Measurements from ENCODE around the gene CDX2. TPM values are rescaled to one million over a fixed set of nuclear protein-coding genes. Genes with fewer than 3 reads are reported as not detected.

Gene CDX2
- total RNA-seq, 1 donor from 2014 or later = not detected

DNA sequence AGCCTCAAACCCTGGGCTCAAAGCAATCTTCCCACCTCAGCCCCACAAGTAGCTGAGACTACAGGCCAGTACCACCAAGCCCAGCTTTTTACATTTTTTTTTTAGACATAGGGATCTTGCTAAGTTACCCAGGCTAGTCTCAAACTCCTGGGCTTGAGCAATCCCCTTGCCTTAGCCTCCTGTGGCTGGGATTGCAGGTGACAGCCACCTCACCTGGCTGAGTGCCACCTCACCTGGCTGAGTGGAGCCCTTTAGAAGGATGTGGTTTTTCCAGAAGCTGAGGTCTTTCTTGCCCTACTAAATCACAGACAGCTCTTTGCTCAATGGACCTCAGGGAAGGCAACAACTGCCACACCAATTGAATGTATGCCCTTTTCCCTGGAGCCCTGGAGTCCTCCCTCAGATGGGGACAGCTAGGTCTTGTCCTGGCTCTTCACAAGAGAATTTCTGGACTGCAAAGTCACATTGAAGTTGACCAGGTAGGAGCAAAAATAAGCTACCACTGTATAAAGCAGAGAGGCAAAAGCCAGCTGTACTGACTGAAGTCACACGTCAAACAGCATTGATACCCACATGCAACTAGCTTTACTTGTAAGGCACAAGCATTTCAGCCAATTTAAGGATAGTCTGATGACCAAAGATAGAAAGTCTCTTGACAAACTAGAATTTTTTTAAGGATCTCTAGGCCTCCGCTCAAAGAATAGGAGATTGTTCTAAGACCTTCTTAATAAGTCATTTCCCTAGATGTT, 35.4 kb downstream of the CDX2 start:
- DNase-seq (ENCODE audit: extremely low read depth, low read depth, low spot score) = no peak

DNA sequence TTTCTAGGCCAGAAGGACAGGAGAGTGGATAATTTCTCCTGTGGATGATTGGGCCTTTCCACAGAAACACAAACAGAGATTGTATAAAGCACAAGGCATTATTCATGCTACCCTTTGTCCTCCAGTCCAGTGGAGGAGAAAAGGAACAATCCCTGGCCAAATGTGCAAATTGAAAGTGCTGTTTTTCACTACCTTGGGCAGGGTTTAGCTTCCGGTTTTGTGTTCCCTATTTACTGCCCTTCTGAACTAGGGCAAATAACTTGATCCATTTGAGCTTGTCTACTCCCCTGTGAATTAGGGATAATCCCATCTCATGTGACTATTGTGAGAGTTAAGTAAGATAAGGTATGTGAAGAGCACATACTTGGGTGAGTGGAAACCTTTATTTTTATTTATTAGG, 36.0 kb downstream of the CDX2 start:
- DNase-seq (ENCODE audit: extremely low read depth, low read depth, low spot score) = no peak

DNA sequence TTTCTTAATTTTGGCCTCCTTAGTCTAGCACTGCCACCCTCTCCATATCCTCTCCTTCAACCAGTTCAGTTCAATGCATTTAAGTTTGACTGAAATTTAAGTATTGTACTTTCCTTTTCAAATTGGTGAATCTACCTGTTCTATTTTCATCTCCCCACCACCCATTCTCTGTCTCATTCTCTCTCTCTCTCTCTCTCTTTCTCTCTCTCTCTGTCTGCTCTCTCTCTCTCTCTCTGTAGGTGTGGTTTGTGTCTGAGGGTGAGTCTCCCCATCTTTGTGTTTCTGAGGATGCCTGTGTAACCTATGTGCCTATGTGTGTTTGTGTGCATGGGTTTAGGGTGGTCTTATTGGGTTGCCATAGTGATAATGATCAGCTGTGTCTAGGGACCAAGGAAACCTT, 39.2 kb downstream of the CDX2 start:
- DNase-seq (ENCODE audit: extremely low read depth, low read depth, low spot score) = no peak

DNA sequence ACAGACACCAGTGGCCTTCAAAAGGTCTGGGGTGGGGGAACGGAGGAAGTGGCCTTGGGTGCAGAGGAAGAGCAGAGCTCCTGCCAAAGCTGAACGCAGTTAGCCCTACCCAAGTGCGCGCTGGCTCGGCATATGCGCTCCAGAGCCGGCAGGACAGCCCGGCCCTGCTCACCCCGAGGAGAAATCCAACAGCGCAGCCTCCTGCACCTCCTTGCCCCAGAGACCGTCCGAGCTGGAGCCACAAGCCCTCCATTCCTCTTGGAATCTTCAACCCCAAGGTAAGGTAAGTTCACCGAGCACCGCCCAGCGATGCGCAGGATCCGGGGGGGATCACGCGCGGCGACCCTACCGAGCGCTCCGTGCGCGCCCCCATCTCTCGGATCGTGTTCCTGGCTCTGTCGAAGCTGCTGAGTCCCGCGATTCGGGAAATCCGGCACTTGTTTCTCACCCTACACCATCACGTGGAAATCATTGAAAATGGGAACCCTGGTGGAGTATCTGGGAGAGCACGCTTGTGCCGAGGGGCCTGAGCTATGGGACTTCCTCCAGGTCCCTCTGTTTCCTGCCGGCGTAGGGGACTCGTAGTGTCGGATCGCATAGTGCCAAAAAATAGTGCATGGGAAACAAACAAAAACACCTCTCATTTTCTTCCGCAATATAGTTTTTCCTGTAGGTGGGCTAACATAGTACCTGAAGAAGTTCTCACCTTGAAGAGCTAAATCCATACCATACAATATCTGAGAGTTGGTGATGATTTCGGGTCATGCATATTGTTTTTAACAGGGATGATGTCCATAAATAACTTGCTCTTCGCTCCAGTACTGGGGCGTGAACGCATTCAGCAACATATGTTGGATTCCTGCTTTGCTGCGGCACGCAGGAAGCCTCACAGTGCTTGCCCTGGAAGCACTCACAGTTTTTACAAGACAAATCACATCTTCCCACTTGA, 40.0 kb downstream of the CDX2 start:
- no peak for DNase-seq (ENCODE audit: extremely low read depth, low read depth, low spot score)

DNA sequence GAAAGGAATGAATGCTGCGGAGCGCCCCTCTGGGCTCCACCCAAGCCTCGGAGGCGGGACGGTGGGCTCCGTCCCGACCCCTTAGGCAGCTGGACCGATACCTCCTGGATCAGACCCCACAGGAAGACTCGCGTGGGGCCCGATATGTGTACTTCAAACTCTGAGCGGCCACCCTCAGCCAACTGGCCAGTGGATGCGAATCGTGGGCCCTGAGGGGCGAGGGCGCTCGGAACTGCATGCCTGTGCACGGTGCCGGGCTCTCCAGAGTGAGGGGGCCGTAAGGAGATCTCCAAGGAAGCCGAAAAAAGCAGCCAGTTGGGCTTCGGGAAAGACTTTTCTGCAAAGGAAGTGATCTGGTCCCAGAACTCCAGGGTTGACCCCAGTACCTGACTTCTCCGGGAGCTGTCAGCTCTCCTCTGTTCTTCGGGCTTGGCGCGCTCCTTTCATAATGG, 40.7 kb downstream of the CDX2 start:
- no peak for DNase-seq (ENCODE audit: extremely low read depth, low read depth, low spot score)

DNA sequence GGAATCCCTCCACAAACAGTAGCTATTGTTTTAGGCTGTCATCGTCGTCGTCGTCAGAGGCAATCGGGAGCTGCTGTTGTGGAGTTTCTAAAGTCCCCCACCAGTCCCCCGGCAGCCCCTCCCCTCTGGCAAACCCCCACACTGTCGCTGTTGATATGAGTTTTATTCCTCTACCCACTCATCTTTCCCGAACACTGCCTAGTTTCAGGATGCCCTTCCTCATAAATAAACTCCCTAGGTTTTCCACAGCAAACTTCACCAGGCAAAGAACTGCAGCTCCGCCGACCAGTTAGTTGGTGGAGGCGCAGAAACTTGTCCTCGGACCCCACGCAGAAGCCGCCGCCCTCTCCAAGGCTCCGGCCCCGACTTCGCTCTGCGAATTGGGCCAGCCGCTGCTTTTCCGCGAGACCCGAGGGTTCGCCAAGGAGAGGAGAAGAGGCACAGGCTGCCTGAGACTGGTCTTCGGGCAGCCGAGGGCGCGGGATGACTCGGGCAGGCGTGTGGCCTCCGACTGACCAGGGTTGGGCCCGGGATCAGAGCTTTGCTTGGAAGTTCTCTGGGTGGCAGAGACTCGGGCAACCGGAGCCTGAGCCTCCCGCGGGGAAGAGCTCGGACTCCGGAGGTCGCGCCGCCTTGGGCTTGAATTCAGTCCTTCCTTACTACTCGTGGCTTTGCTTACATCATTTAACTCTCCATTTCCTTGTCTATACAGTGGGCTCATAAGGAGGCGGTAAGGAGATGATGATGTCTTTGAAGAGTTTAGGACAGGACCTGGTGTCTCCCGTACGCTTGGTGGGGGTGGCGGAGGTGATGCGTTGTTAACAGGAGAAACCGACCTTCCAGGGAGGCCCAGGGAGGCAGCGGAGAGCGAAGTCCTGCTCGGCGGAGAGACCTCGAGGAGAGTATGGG, 41.4 kb downstream of the CDX2 start:
- DNase-seq (ENCODE audit: extremely low read depth, low read depth, low spot score) = no peak

DNA sequence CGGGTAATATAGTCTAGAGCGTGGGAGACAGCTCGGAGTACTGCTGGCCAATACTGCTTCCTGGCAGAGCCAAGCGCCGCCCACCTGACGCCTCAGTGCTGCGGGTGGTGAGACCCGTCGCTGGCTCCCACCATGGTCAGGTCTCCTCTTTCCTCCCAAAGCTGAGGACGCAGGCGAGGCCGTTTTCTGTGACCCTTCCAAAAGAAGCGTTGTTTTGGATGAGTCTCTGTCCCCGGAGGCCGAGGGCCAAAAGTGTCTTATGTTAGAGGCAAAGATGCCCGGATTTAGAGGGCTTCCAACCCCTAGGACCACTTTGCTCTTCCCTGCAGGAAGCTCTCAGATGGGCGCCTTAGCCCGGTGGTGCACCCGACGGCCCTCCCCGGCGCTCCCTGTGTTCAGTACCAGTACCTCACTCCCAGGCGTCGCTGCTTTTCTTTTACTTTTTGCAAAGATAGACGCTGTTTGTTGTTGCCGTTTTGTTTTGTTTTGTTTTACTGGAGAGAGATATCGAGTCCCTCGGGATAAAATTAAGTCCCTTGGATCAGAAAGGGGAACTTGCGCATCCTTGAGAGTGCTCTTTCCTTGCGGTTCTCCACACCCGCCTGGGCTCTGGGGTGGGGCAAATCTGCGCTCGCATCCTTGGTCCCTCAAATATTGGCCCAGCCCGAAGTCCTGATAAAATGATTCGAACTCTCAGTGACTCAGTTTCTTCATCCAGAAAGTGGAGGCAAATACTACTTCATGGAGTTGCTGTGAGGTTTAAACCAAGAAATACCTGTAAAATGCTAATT, 42.3 kb downstream of the CDX2 start:
- no peak for DNase-seq (ENCODE audit: extremely low read depth, low read depth, low spot score)

DNA sequence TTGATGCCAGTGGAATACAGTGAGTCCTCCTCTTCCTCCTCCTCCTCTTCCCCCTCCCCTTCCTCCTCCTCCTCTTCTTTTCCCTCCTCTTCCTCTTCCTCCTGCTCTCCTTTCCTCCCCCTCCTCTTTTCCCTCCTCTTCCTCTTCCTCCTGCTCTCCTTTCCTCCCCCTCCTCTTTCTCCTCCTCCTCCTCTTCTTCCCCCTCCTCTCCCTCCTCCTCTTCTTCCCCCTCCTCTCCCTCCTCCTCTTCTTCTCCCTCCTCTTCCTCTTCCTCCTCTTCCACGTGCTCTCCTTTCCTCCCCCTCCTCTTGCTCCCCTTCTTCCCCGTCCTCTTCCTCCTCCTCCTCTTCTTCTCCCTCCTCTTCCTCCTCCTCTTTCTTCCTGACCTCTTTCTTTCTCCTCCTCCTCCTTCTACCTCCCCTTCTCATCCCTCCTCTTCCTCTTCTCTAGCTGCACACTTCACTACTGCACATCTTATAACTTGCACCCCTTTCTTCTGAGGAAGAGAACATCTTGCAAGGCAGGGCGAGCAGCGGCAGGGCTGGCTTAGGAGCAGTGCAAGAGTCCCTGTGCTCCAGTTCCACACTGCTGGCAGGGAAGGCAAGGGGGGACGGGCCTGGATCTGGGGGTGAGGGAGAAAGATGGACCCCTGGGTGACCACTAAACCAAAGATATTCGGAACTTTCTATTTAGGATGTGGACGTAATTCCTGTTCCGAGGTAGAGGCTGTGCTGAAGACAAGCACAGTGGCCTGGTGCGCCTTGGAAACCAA, 43.7 kb downstream of the CDX2 start:
- DNase-seq (ENCODE audit: extremely low read depth, low read depth, low spot score) = no peak

DNA sequence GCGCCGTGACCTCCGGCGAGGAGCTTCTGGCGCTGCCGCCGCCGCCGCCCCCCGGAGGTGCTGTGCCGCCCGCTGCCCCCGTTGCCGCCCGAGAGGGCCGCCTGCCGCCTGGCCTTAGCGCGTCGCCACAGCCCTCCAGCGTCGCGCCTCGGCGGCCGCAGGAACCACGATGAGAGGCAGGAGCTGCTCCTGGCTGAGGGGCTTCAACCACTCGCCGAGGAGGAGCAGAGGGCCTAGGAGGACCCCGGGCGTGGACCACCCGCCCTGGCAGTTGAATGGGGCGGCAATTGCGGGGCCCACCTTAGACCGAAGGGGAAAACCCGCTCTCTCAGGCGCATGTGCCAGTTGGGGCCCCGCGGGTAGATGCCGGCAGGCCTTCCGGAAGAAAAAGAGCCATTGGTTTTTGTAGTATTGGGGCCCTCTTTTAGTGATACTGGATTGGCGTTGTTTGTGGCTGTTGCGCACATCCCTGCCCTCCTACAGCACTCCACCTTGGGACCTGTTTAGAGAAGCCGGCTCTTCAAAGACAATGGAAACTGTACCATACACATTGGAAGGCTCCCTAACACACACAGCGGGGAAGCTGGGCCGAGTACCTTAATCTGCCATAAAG, 44.5 kb downstream of the CDX2 start:
- DNase-seq (ENCODE audit: extremely low read depth, low read depth, low spot score) = no peak

DNA sequence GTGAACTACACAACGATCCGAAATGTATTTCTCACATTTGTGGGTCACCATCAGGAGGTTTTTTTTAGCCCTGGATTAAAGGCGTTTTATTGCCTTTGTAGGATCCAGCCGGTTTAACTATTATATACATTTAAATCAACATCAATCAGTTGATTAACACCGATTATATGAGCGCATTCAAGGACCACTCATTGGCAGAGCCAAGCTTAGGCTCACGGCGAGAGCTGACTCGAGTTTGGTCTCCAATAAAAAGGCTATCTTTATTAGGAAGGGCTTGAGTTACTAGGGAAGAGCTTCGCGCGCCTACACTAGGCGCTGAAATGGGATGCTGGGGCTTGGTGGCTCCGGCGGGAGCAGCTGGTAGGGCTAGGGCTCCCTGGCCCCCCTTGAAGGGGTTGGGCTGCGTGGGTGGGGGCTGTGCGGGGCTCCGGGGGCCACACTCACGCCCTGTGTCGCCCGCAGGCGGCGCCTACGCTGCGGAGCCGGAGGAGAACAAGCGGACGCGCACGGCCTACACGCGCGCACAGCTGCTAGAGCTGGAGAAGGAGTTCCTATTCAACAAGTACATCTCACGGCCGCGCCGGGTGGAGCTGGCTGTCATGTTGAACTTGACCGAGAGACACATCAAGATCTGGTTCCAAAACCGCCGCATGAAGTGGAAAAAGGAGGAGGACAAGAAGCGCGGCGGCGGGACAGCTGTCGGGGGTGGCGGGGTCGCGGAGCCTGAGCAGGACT, 45.2 kb downstream of the CDX2 start:
- DNase-seq (ENCODE audit: extremely low read depth, low read depth, low spot score) = no peak

DNA sequence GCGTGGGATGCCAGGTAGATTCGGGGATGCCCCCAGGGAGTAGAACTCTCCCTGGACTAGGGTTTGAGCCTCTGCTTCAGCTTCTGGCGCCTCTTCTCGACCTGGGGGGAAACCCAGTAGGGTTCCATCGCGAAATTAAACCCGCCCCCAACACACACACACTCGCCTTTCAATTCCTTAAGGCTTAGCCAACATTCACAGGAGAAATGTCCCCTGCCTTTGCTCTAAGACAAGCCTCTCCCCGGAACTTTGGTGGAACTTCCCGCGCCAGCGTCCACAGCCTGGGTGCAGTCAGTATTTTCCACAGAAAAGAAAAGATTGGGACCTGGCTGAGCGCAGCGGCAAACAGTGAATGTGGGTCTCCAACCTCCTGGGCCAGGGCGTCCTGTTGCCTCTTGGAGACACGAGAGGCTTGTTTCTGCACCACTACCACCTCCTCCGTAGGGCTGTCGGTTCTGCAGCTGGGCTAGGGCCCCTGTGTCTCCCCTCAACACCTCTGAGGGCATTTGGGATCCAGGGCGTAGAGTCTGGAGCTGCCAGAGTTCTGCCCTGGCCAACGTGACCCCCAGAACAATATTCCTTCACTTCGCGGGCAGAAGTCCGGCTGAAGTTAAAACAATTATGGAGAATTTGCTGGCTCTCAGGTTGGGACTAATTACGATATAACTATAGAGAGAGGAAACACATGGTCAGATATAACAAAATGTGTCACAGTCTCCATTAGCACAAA, 46.1 kb downstream of the CDX2 start:
- no peak for DNase-seq (ENCODE audit: extremely low read depth, low read depth, low spot score)

DNA sequence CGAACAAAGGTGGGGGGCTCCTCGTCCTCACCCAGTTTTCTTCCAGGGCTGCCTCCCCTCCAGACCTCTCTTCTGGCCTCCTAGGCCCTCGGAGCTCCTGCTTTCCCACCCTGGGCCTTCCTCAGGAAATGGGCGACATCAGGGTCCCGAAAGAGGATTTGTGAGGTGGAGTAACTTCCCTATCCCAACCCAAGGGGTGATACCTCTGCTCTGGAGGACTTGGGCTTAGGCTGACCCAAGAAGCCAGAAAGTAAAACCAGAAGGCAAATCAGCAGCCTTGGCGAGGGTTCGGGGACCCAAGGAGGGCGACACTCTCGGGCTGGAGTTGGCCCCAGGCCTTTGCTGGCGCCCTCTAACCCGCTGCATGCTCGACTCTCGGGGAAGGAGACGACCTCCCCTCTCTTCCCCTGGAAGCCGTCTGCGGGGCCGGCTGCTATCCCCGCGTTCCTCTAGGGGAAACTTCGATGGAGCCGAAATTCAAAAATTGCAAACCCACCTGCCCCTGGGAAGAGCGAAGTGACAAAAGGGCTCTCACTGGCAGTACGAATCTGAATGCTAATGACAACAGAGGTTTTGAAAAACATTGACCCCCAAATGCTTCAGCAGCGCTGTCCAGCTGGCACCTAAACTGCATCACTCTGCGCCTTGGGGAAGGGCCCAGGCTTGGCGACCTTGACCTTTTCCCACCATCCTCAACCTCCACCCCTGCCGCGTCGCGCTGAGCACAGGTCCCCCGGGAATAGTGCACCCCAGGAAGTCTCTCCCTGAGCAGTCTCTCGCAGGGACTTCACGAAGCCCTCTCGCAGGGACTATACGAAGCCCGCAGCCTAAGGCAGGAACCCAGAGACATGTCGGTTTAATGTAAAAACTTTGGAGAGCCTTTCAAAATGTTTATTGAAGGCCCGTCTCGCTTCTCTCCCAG, 46.9 kb downstream of the CDX2 start:
- no peak for DNase-seq (ENCODE audit: extremely low read depth, low read depth, low spot score)

DNA sequence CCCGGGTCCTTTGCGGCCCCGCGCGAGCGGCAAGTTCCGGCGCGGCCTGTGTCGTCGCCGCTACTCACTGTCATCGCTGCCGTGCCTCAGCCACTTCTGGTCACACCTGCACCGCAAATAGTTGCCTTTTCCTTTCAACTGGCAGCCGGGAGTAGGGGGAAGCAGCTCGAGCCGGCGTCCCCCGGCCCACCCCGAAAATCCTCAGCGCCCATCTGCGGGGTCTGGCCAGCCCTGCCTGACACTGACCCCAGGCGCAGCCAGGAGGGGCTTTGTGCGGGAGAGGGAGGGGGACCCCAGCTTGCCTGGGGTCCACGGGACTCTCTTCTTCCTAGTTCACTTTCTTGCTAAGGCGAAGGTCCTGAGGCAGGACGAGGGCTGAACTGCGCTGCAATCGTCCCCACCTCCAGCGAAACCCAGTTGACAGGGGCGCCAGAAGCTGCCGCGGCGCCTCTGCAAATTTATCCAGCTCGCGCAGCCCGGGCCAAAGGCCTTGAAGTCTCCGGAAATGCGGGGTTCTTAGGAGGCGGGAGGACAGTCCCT, 47.6 kb downstream of the CDX2 start:
- DNase-seq (ENCODE audit: extremely low read depth, low read depth, low spot score) = no peak

DNA sequence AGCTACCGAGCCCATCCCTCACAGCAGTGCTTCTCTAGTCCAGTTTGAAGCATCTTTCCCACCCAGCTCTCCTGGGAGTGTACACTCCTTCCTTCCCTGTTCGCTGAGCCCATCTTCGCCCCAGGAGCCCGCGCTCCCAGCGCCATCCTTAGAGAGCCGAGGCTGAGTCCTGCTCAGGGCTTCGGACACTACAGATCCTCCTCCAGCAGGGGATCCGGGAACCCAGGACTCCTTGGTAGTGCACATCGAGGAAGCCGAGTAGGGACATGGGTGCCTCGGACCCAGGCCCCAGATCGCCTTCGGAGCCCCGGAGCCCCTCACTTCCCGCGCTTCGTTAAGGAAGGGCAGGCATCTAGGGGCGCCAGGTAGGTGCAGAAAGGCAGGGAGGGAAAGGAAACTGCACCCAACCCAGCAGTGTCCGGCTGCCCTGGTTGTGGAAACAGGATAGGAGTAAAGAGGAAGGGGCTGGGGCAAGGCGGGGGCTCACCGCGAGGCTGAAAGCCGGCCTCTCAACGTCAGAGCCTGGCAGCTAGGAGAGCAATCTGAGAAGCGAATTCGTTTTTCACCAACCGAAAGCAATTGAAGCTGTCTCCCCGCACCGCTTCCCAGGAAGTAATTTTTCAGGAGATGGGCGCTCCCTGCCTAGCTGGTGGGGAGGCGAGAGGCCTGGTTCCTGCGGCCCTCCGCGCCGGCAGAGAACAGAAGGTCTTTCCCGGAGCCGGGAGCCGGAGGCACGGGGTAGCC, 48.3 kb downstream of the CDX2 start:
- no peak for DNase-seq (ENCODE audit: extremely low read depth, low read depth, low spot score)

DNA sequence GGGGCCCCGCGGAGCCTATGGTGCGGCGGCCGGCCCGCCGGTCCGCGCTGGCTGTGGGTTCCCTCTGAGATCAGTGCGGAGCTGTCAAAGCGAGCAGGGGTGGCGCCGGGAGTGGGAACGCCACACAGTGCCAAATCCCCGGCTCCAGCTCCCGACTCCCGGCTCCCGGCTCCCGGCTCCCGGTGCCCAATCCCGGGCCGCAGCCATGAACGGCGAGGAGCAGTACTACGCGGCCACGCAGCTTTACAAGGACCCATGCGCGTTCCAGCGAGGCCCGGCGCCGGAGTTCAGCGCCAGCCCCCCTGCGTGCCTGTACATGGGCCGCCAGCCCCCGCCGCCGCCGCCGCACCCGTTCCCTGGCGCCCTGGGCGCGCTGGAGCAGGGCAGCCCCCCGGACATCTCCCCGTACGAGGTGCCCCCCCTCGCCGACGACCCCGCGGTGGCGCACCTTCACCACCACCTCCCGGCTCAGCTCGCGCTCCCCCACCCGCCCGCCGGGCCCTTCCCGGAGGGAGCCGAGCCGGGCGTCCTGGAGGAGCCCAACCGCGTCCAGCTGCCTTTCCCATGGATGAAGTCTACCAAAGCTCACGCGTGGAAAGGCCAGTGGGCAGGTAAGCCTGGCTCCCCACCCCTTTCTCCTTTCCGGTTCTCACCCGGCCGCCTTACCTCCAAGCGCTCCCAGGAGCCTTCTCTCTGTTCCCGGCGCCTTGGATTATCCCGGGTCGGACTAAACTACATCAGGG, 49.0 kb downstream of the CDX2 start, which contains the start of gene PDX1:
PDX1 (plus strand) TSS at position 67 of the 743 bp plus-strand sequence; CDS start at position 206, 139 bp downstream.
- DNase-seq (ENCODE audit: extremely low read depth, low read depth, low spot score) = no peak

Measured in glomerular endothelial cell (primary cell).